ENCODE measurements around the gene CES3. TPM values are rescaled to one million over a fixed set of nuclear protein-coding genes. Genes with fewer than 3 reads are reported as not detected.

The CES3 gene
- total RNA-seq, 1 donor from 2014 or later, result 1.0 TPM

- Histone ChIP-seq H3K27me3 (ENCODE audit: low read depth) (no peaks in the 10 kb centered on the region), H3K4me1 (peaks cover 66% of the 10 kb centered on the region), H3K27ac (replicated peaks) (peak overlapping the region; percentile 97), H3K9me3 (replicated peaks) (no peaks in the 10 kb centered on the region), H3K4me3 (peak overlapping the region; percentile 97), H3K36me3 (peaks cover 44% of the 10 kb centered on the region)
- intact Hi-C loops (cut with micrococcal nuclease), result no loop called here
- DNase-seq, result no peak
- no peak for TF ChIP-seq CTCF (IDR thresholded peaks at IDR 0.05; ENCODE audit: borderline replicate concordance)
These were observed 24.0 kb upstream of the CES3 start for GRCh38 chr16:66936889-66937554.

- H3K4me1 ChIP-seq, result peaks cover 60% of the 10 kb centered on the region
These were observed 23.2 kb upstream of the CES3 start for GRCh38 chr16:66937725-66938337.

GRCh38 chr16:66939366-66939765 lies 21.7 kb upstream of the CES3 start:
- Histone ChIP-seq H3K4me3 (no peak overlapping the region), H3K36me3 (peaks cover 68% of the 10 kb centered on the region), H3K9me3 (replicated peaks) (no peaks in the 10 kb centered on the region), H3K27me3 (ENCODE audit: low read depth) (no peaks in the 10 kb centered on the region), H3K27ac (replicated peaks) (no peak overlapping the region), H3K4me1 (peaks cover 45% of the 10 kb centered on the region)
- DNase-seq, result no peak
- TF ChIP-seq CTCF (IDR thresholded peaks at IDR 0.05; ENCODE audit: borderline replicate concordance), result no peak
- intact Hi-C loops (cut with micrococcal nuclease), result no loop called here

More at GRCh38 chr16:66937725-66938337, 23.2 kb upstream of the CES3 start:
- no peak for DNase-seq
- Histone ChIP-seq H3K27ac (replicated peaks) (peak overlapping the region; percentile 97), H3K4me3 (no peak overlapping the region), H3K36me3 (peaks cover 52% of the 10 kb centered on the region), H3K27me3 (ENCODE audit: low read depth) (no peaks in the 10 kb centered on the region), H3K9me3 (replicated peaks) (no peaks in the 10 kb centered on the region)
- intact Hi-C loops (cut with micrococcal nuclease), result no loop called here
- TF ChIP-seq CTCF (IDR thresholded peaks at IDR 0.05; ENCODE audit: borderline replicate concordance), result no peak

- DNase-seq, result no peak
- peaks cover 68% of the 10 kb centered on the region for H3K36me3 ChIP-seq
- TF ChIP-seq CTCF (IDR thresholded peaks at IDR 0.05; ENCODE audit: borderline replicate concordance), result no peak
- H3K4me3 ChIP-seq, result no peak overlapping the region
- H3K4me1 ChIP-seq, result peaks cover 37% of the 10 kb centered on the region
- no peaks in the 10 kb centered on the region for H3K27me3 ChIP-seq (ENCODE audit: low read depth)
- H3K27ac ChIP-seq (replicated peaks), result no peak overlapping the region
- intact Hi-C loops (cut with micrococcal nuclease), result no loop called here
- no peaks in the 10 kb centered on the region for H3K9me3 ChIP-seq (replicated peaks)
These were observed 20.8 kb upstream of the CES3 start for GRCh38 chr16:66940236-66940635.

GRCh38 chr16:66942981-66943380 lies 18.1 kb upstream of the CES3 start:
- DNase-seq, result no peak
- Histone ChIP-seq H3K4me3 (no peak overlapping the region), H3K27me3 (ENCODE audit: low read depth) (no peaks in the 10 kb centered on the region), H3K4me1 (peaks cover 20% of the 10 kb centered on the region), H3K27ac (replicated peaks) (no peak overlapping the region), H3K9me3 (replicated peaks) (no peaks in the 10 kb centered on the region), H3K36me3 (peaks cover 63% of the 10 kb centered on the region)
- no peak for TF ChIP-seq CTCF (IDR thresholded peaks at IDR 0.05; ENCODE audit: borderline replicate concordance)
- intact Hi-C loops (cut with micrococcal nuclease), result no loop called here
